Measurements from ENCODE around the gene SLC44A1. TPM values are rescaled to one million over a fixed set of nuclear protein-coding genes. Genes with fewer than 3 reads are reported as not detected.

Gene SLC44A1
- polyA plus RNA-seq, 3 donors: 6.9 to 52.1 (median 46.5) TPM

GRCh38 chr9:105375323-105375722 is 130.9 kb downstream of the SLC44A1 start:
- H3K9me3 ChIP-seq (replicated peaks in 1 of 2; ENCODE audit: control insufficient read depth in 1 of 2, insufficient read depth in 1 of 2, low read length in 2 of 2): no peaks in the 10 kb centered on the region
- H3K27me3 ChIP-seq (ENCODE audit: control insufficient read depth in 2 of 2, insufficient read depth in 2 of 2, low read length in 2 of 2): no peaks in the 10 kb centered on the region
- no peak overlapping the region for H3K9ac ChIP-seq (ENCODE audit: insufficient read depth, low read length, poor library complexity, severe bottlenecking)
- H3K4me1 ChIP-seq (ENCODE audit: control insufficient read depth in 1 of 2, insufficient read depth in 2 of 2, low read length in 2 of 2): no peaks in the 10 kb centered on the region
- no peak for TF ChIP-seq CTCF (IDR thresholded peaks at IDR 0.05)
- Mint-ChIP-seq H3K4me3 (no peak overlapping the region), H3K9me3 (no peaks in the 10 kb centered on the region), H3K36me3 (peaks cover 49 to 69% of the 10 kb centered on the region in 2 donors), H3K4me1 (no peaks in the 10 kb centered on the region), H3K27ac (no peak overlapping the region), H3K27me3 (ENCODE audit: low read depth in 3 of 3) (no peaks in the 10 kb centered on the region)
- no peaks in the 10 kb centered on the region for H3K79me2 ChIP-seq (ENCODE audit: insufficient read depth, low read length)
- no peak overlapping the region for H2AFZ ChIP-seq (ENCODE audit: insufficient read depth, low read depth, low read length, poor library complexity, severe bottlenecking)
- WGBS (ENCODE audit: insufficient coverage): 100% methylated on average over 2 of the region's 4 CpGs
- no peak overlapping the region for H3K4me2 ChIP-seq (replicated peaks; ENCODE audit: extremely low read depth, low read length, poor library complexity, severe bottlenecking)
- no peak overlapping the region for H3K4me3 ChIP-seq (replicated peaks in 1 of 3; ENCODE audit: low read depth in 2 of 3, low read length in 3 of 3)
- peaks cover 34 to 76% of the 10 kb centered on the region in 2 donors for H3K36me3 ChIP-seq (replicated peaks in 1 of 2; ENCODE audit: control insufficient read depth in 1 of 2, insufficient read depth in 2 of 2, low read length in 2 of 2)
- H4K20me1 ChIP-seq (ENCODE audit: insufficient read depth, low read length): no peaks in the 10 kb centered on the region
- H3K27ac ChIP-seq (ENCODE audit: low read depth in 1 of 2, low read length in 2 of 2): no peak overlapping the region
- no peak for DNase-seq
- intact Hi-C loops (cut with micrococcal nuclease): no loop called here

GRCh38 chr9:105376893-105377292 is 132.4 kb downstream of the SLC44A1 start:
- H3K4me3 ChIP-seq (replicated peaks in 1 of 3; ENCODE audit: low read depth in 2 of 3, low read length in 3 of 3): no peak overlapping the region
- intact Hi-C loops (cut with micrococcal nuclease): no loop called here
- Mint-ChIP-seq H3K4me3 (no peak overlapping the region), H3K9me3 (no peaks in the 10 kb centered on the region), H3K27ac (no peak overlapping the region), H3K36me3 (peaks cover 44 to 64% of the 10 kb centered on the region in 2 donors), H3K4me1 (no peaks in the 10 kb centered on the region), H3K27me3 (ENCODE audit: low read depth in 3 of 3) (no peaks in the 10 kb centered on the region)
- 86% methylated on average over 1 of the region's 1 CpG for WGBS (ENCODE audit: insufficient coverage)
- no peaks in the 10 kb centered on the region for H3K27me3 ChIP-seq (ENCODE audit: control insufficient read depth in 2 of 2, insufficient read depth in 2 of 2, low read length in 2 of 2)
- no peak overlapping the region for H3K9ac ChIP-seq (ENCODE audit: insufficient read depth, low read length, poor library complexity, severe bottlenecking)
- H3K36me3 ChIP-seq (replicated peaks in 1 of 2; ENCODE audit: control insufficient read depth in 1 of 2, insufficient read depth in 2 of 2, low read length in 2 of 2): peaks cover 33 to 63% of the 10 kb centered on the region in 2 donors
- TF ChIP-seq CTCF (IDR thresholded peaks at IDR 0.05): no peak
- no peaks in the 10 kb centered on the region for H3K4me1 ChIP-seq (ENCODE audit: control insufficient read depth in 1 of 2, insufficient read depth in 2 of 2, low read length in 2 of 2)
- no peak for DNase-seq
- H3K9me3 ChIP-seq (replicated peaks in 1 of 2; ENCODE audit: control insufficient read depth in 1 of 2, insufficient read depth in 1 of 2, low read length in 2 of 2): no peaks in the 10 kb centered on the region
- H2AFZ ChIP-seq (ENCODE audit: insufficient read depth, low read depth, low read length, poor library complexity, severe bottlenecking): no peak overlapping the region
- no peaks in the 10 kb centered on the region for H4K20me1 ChIP-seq (ENCODE audit: insufficient read depth, low read length)
- H3K4me2 ChIP-seq (replicated peaks; ENCODE audit: extremely low read depth, low read length, poor library complexity, severe bottlenecking): no peak overlapping the region
- no peaks in the 10 kb centered on the region for H3K79me2 ChIP-seq (ENCODE audit: insufficient read depth, low read length)
- no peak overlapping the region for H3K27ac ChIP-seq (ENCODE audit: low read depth in 1 of 2, low read length in 2 of 2)
